Kidney tubule cell (primary cell): ENCODE results near the gene DUOX1.

ENCODE experiments used
- DNase-seq: peaks from one replicate; pipeline ENCODE4 v3.0.0-alpha.2; 2018; ENCODE audit warnings: low spot score

DUOX1 gene

GRCh38 chr15:45168751-45169551 is 39.2 kb downstream of the DUOX1 start:
- DNase-seq: no peak

DNA sequence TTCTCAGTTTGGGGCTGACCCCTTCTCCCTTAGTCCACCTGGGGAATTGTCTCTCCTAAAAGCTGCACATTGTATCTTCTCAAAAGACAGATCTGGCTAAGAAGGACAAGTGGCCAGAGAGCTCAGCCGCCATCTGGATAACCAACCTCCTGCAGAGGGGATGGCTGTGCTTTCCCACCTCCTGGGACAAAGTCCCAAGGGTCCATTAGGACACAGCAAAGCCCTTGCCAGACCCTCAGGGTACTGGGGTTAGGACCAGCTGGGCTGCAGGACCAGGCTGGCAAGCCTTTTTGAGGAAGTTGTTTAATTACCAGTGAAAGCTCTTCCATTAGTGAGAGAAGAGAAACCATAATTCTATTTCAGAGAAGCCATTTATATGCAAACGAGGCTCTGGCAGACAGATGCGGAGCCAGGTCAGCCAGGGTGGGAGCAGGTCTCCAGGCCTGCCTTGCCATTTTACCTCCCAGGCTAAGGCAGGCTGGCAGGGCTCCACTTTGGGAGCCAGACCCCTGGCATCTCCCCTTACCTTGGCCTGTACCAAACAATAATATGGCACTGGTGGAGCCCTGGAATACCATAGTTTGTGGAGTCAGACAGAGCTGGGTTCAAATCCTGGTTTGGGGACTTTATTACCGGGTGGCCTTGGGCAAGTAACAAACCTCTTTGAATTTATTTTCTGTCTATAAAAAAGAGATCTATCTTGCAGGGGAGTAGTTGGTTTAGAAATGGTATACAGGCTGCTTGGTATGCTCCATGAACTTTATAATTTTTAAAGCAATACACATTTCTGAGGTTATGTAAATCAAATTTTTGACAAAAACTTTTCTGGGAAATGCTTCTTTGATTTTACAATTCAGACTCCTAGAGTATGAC is 40.0 kb downstream of the DUOX1 start:
- DNase-seq: no peak

- no peak for DNase-seq
Observed at GRCh38 chr15:45171912-45172311, 42.1 kb downstream of the DUOX1 start.

- no peak for DNase-seq
Observed at GRCh38 chr15:45174069-45174468, 44.3 kb downstream of the DUOX1 start.

DNA sequence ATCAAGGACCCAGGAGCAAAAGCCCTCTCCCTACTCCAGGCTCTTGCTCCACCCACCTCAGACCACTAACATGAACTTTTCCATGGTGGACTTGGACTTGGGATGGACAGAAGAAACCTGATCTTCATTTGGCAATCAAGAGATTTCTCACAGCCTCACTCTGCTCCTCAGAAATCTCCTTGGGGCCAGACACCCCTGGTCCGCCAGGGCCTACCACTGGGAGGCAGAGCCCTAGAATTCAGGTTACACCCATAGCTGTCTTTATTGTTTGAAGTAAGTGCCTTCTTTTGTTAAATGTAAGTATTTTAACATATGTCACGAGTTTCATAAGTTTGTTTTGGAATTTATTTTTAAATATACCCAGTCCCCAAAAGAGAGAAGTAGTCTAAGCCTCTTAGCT is 44.8 kb downstream of the DUOX1 start:
- DNase-seq: no peak

- no peak for DNase-seq
Observed at GRCh38 chr15:45177285-45177684, 47.5 kb downstream of the DUOX1 start.

- peak; percentile 17 for DNase-seq
Observed at GRCh38 chr15:45179221-45179985, 49.6 kb downstream of the DUOX1 start.

DNA sequence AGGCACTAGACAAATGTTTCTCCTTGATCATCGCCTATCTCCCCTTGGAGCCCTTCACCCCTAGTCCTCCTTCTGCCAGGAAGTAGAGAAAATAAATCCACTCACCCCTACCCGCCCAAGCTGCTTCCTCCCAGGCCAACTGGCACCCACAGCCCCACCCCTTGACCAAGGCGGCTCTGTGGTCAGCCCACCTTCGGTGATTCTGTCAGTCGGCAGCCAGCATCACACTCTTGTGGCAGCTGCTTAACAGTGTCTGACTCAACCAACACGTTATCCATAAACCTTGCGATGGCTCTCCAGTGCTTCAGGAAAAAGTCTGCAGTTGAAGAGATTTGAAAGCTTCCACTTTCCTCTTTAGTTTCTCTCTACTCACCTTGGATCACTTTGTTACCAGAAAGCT is 50.4 kb downstream of the DUOX1 start:
- DNase-seq: peak; percentile 65

- no peak for DNase-seq
Observed at GRCh38 chr15:45180648-45181436, 51.0 kb downstream of the DUOX1 start.

DNA sequence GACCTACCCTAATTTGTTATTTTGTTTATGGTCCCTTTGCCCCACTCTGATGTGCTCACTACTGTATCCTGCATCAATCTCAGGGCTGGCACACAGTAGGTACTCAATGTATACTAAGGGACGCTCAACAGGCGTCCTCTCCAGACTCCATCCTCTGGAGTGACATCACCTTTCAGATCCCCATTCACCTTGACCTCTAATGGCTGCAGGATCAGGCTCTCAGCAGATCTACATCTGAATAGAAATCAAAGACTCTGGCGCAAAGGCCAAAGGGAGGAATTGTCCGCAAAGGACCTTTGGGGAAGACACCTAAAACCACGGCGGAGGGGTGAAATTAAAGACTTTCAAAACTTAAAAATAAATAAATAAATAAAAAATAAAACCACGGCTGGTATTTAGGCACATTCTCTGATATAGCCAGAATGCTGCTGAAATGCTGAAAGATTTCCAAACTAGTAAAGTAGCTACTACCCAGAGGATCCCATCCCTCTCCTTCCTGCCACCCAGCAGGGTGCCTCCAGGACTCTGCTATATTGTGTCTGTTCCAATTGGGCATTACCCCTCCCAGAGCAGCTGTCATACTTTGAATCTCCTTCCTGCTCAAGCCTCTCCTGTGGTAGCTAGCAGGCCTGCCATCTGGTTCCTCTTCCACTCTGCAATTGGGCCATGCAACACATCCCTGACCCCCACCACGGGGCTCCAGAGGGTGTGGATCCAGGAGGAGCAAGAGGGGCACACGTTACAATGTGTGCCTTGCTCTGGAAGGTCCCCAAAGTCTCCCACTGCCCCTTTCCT is 51.9 kb downstream of the DUOX1 start:
- no peak for DNase-seq

DNA sequence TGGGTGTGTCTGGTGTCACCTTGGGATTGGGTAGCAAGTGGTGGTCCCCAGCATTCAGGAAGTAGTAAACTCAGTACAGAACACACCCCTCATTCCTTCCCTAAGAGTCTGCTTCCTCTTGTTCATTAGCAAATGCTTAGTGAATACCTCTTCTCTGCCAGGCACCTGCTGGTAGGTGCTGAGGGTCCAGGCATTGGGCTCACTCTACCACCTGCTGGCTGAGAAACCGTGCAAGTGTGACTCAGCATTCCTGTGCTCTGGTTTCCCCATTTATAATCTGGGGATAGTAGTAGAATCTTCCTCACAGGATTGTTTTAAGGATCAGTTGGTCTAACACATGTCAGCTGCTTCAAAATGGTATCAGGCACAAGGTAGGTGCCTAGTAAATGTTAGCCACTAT is 53.2 kb downstream of the DUOX1 start:
- DNase-seq: peak; percentile 43

GRCh38 chr15:45183511-45183910 is 53.7 kb downstream of the DUOX1 start:
- DNase-seq: no peak

GRCh38 chr15:45184562-45185041 is 54.8 kb downstream of the DUOX1 start:
- DNase-seq: no peak

DNA sequence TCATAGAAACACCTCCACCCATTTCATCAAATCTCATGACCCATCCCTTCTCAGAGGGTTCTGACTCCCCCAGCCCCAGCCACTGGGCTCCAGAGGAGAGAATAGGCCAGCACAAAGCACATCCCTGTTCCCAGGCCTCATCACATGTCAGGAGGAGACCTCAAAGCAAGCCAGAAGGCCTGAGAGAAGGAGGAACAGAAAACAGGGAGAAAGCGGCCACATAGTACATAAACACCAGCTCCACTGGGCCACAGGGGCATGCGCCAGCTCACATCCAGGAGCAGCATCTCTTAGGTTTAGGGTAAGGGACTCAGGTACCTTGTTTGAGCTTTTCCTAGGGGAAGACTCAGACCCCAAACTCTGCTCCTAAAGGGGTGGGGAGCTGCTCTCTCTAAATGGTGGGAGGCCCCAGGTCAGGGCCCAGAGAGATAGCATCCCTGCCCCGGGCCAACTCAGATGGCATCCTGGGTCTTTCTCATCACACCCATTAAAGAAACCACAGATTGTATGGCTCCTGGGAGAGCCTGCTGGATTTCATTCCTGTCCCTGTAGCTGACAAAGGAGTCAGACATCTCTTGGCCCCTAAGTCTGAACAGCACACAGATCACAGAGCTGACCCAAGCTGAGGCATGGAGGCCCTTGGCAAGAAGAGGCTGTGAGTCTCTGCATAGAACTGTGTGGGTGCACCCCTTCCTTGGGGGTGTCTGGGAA is 55.4 kb downstream of the DUOX1 start:
- no peak for DNase-seq

GRCh38 chr15:45185903-45186770 is 56.3 kb downstream of the DUOX1 start:
- DNase-seq: no peak

DNA sequence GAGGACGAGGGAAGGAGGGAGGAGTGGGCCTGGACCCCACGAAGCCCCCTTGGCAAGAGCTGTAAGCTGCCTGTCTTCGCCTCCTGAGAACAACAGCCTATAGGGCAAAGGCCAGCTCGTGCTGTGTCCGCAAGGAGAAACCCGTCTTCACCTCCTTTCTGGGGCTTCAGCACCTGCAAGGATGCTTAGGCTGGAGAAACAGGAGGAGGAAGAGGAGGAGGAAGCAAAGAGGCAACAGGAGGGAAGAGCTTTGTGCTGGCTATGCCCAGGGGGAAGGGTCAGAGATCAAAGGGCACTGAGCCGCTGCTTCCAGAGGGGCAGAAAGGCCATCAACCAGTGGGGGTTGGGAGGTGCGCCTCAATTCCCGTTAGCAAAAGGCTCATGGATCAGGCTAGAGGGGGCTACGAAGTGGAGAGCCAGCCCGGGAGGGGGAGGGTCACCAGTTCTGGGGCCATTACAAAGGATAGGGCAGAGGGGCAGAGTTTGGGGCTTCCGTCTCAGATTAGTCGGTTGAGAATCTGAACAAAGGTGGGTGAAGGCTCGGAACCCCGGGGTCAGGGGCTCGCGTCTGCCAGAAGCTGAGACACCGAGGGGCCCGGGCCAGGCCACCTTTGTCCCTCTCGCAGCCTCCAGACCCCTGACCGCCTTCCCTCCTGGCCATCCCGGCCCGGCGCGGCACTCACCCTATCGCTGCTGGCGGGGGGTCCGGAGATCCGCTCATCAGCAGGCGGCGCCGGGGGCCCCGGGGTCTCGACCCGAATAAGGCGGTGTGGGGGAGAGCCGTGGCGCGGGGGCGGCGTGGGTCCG is 57.2 kb downstream of the DUOX1 start:
- DNase-seq: no peak

GRCh38 chr15:45187578-45187893 is 57.7 kb downstream of the DUOX1 start:
- DNase-seq: no peak
